ENCODE data around the gene ALG12.

GRCh38 chr22:49949914-49950292 is 31.7 kb upstream of the ALG12 start:
- no peak for TF ChIP-seq FOXP2 (optimal IDR thresholded peaks at IDR 0.05; ENCODE audit: borderline replicate concordance, extremely low read depth, extremely low read length, insufficient read depth)
- no peak for TF ChIP-seq TAF1 (IDR thresholded peaks at IDR 0.05; ENCODE audit: borderline replicate concordance, insufficient read depth, low read length)
- TF ChIP-seq POLR2AphosphoS5 (IDR thresholded peaks at IDR 0.05; ENCODE audit: low read depth, low read length): no peak
- TF ChIP-seq REST (IDR thresholded peaks at IDR 0.05; ENCODE audit: insufficient read depth in 1 of 2, low read depth in 2 of 2, low read length in 2 of 2): no peak
- TF ChIP-seq SIN3A (IDR thresholded peaks at IDR 0.05; ENCODE audit: borderline replicate concordance, insufficient read depth, low read length): no peak

Data from PFSK-1 (cell line).